HuH-7 (cell line): ENCODE results near the gene PGF.

Experiments used
- DNase-seq: peaks from one replicate; pipeline ENCODE4 v3.0.0; 2011; ENCODE audit warnings: low spot score

Gene PGF

GRCh38 chr14:74978416-74978947, 23.1 kb upstream of the PGF start:
- no peak for DNase-seq

DNA sequence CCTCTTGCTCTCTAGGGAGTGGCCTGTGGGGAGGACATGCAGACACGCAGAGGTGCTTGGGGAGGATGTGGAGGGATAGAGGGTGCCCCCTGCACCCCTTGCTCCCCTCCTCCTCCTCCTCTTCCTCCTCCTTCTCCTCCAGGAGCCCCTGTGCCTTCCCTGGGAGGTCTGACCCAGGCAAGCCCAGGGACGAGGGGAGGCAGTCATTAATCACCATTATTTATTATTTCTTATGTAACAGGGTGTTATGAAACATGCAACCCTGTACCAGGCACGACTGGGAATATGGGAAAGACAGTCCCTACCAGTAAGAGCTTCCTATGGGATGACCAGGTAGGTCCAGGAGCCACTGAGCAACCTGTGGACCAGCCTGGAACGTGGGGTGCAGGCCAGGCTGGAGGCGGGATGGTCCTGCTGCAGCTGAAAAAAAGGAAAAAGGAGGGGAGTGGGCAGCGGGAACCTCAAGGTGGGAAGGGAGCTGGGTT, 22.5 kb upstream of the PGF start:
- no peak for DNase-seq

DNA sequence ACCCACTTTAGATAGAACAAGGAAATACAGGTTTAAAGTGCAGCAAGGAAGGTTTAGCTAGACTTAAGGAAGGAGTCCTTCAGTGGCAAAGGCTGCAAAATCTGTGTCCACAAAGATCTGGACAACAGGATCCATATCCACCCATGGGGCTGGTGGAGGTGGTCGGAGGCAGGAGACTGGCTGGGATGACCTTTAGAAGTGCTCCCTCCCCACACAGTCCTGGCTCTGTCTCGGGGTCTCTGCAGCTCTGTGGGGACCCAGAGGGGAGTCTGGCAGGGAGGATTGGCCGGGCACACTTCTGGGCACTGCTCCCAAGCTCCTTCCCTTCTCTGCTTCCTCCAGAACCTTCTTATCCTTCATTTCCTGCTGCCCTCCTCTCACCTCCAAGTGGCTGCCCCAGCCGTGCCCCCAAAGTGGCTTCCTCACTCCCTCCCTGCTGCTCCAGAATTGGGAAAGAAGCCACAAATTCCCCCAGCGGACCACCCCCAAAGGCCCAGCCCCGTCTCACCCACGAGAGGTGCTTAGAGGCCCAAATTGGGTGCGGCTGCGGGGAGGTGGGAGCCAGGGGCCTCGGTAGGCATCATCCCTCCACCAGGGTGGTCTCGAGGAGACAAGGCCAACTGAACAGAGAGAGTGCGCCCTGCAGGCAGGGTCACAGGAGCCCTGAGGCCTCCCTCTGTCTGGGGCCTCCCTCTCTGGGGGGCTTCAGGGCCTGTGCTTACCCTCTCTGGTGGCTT, 21.9 kb upstream of the PGF start:
- no peak for DNase-seq

DNA sequence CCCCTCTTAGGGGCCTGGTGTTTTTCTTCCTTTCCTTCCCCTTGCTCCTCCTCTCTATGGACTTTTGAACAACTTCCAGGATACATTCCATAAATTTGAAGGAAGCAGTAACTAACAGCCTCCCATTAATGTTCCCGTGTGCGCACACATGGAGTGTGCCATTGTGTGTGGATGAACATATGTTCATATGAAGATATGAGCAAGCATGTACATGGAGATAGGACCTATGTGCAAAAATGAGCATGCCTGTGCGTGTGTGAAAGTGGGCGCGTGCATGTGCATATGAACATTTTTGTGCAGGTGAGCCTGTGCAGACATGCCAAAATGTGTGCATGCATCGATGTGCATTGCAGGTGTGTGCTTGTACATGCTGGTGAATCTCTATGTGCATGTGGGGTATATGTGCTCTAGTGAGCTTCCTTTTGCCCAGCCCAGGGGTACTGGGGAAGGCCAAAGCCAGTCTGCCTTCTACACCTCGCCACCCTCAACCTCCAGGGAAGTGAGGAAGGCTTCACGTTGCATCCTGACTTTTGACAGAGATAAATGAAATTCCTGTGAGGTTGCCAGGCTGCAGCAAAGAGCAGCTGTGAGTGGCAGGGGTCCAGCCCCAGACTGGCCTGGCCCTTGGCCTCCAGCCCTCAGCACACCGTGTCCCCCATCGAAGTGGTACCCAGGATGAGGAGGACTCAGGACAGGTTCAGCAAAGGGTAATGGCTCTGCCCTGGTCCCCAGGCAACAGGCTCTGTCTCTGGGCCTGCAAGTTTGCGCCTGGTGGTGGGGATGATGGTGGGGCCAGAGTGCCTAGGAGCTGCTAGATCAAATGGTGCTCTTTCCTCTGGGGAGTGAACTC, 21.1 kb upstream of the PGF start:
- DNase-seq, result no peak

DNA sequence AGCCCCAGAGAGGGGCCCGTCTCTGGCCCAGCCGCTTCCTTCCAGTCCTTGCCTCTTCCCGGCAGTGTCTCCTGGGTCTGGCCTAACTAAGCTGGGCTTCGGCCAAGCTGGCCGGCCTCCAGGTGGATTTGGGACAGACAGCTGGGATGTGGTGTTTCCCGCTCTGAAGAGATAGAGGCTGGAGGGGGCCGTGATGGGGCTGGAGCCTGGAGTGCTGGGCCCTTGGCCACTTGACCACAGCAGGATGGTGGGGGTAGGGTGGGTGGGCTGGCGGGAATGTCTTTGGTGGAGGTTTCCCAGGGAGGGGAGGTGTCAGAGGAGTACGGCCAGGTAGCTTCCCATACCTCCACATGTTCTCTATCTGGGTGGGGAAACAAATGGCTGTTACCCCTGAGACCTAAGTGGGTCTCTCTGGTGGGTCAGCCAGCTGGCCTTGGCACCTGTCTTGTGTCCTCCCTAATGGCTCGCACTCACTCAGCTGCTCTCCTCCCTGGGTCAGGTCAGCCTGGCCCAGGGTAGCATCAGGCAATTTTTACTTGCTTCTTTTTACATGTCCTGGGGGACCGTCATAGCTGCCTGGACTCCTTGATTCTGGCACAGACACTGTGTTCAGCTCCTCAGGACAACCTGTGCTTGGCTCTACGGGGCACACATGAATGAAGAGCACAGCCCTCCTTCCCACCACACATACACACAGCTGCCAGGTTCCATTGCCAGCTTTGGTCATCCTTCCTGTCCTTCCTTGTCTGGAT, 19.8 kb upstream of the PGF start:
- DNase-seq, result no peak

- DNase-seq, result no peak
Measured at GRCh38 chr14:74974364-74975058, 19.1 kb upstream of the PGF start.

DNA sequence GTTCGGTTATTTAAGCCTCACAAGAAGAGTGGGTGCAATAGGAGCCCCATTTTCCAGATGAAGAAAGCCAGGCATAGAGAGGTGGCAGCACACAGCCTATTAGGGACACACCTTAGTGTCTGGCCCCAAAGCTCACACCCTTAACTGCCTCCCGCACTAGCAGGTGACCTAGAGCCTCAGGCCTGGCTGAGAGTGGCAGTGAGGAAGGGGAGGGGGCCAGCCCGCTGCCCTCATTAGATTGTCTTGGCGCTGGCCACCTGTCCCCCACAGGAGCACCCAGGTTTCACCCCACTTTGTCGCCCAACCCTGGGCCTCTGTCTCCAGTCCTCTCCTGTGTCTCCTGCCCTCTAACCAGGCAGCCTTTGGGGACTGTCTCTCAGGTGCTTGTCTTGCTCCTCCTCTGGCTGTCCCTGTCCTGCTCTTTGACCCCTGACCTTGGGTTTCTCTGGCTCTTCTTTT, 18.5 kb upstream of the PGF start:
- DNase-seq, result no peak

DNA sequence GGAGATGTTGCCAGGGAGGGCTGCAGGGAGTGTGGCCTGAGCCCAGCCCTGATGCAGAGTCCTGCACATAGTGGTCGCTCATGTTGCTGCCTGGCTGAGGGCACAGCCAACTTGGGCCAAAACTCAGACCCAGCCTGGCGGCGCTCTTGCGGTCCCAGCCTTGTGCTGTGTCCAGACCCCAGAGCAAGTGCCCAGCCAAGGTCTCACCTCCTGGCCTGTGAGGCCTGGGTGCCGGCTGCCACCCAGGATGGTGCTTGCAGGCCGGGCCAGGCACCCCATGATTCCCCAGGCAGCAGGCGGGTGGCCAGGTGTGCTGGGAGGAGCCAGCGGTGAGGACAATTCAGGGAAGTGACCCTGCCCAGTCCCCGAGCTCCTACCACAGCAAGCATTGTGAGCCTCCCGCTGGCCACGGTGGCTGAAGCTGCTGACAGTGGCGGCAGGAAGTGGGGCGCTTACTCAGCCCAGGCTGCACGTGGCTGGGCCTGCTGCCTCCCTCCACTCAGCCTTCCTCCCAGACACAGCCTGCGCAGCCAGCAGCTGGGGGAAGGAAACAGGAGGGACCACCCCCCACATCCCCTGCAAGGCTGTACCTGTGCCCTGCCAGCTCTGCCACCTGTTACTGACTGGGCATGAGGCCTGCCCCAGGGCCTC, 17.7 kb upstream of the PGF start:
- no peak for DNase-seq

DNA sequence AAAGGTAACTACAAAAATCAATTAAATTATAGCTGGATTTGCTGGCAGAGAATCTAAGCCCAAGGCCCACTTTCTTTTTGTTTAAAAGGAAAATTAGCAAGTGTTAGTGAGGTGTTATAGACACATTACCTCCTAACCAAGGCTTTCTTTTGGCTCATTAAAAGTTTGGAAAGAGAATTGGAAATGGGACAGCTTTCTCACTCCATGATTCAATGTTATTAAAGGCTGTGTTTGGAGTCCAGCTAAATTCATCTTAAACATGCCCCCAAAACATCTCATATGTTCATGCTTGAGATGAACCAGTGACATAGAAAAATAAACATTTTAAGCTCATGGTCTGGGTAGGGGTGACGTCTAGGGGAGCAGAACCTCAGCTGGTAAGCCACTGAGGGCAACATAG, 13.4 kb upstream of the PGF start:
- DNase-seq, result no peak

GRCh38 chr14:74965486-74966153, 10.2 kb upstream of the PGF start:
- DNase-seq, result no peak

DNA sequence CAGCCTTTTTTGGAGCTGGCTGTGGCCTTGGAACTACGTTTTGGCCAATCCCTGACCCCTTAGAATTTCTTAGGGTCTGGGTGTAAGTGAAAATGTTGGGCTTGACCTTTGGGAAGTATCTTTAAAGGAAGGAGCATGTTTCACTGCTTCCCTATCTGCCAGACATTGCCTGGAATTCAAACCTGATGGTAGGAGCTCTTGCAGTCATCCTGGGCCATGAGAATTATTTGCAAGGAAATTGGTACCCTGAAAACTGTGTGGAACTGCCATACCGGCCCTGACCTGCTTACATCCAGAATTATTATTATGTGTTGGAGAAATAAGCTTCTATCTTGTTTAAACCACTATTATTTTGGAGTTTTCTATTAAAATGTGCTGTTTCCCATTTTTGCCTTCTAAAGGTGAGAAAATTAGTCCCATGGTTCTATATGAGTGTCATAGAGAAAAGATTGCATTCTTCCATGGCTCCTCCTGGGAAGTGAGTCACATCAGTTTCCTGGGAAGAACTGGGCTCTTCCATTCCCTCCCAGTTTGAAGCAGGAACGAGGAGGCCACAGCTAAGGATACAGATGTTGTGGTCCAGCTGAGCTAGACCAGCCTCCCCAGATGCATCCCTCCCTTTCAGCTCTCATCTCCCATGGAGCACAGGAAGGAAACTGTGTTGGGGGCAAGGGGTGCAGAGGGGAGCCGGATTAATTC, 9.5 kb upstream of the PGF start:
- no peak for DNase-seq

GRCh38 chr14:74963705-74964271, 8.4 kb upstream of the PGF start:
- no peak for DNase-seq

DNA sequence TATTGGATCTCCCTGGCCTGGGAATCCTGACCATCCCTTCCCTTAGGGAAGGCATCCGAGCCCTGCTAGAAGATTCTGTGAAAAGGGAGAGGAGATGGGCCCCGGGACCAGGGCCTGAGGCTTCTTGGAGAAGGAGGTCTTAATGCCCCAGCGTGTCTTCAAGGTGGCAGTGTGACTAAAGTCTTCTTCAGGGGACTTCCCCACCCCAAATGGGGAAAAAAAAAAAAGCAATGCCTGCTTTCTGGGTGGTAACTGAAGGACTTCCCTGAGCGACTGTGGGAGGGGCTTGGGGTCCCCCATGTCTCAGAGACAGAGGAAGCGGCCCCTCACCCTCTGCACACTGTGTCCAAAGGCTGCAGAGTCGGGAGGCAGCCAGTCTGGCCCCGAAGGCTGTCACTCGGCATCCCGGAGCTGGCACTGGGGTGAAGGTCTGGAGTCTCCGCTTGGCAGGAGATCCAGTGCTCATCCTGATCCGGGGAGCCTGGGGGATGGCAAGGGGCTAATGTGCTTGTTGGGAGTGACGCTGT, 7.8 kb upstream of the PGF start:
- DNase-seq, result no peak

GRCh38 chr14:74962493-74962892, 7.1 kb upstream of the PGF start:
- no peak for DNase-seq

GRCh38 chr14:74962046-74962445, 6.6 kb upstream of the PGF start:
- no peak for DNase-seq

DNA sequence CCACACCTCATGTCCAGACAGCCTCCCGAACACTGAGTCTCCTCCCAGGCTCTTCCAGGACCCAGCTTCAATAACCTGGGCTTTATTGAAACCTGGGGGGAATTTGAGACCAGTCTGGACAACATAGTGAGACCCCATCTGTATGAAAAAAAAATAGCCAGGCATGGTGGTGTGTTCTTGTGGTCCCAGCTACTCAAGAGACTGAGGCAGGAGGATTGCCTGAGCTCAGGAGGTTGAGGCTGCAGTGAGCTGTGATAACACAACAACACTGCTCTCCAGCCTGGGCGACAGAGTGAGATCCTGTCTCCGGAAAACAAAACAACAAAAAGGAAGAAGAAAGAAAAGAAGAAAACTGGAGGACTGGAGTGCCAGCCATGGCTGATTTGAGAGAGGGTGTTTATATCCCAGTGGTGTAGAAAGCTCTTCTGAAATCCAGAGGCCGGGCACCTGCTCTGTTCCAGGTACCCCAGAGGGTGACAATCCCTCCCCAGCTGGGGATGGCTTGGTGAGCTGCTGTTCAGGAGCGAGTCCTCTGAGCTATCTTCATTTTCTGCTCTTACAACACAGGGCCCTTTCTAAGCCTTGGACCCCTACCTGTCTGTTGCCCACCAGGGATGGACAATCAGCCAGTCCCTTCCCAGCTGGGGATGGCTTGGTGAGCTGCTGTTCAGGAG, 6.0 kb upstream of the PGF start:
- no peak for DNase-seq

DNA sequence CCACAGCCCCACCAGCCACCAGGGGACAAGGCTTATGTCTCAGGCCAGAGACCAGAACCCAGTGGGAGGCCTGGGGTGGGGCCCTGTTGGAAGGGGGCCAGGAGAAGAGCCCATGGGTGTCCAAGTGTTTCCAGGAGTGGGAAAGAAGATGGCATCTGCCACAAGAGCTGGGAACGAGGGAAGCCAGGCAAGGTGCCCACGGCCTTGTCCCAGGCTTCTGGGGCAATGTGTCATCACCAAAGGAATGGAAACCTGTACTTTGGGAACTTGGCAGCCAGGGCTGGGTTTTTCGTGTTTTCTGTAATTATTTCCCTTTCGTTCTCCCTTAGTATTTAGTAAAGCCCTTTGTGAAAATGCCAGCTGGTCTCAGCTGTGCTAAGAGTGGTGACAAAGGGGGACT, 5.3 kb upstream of the PGF start:
- no peak for DNase-seq

DNA sequence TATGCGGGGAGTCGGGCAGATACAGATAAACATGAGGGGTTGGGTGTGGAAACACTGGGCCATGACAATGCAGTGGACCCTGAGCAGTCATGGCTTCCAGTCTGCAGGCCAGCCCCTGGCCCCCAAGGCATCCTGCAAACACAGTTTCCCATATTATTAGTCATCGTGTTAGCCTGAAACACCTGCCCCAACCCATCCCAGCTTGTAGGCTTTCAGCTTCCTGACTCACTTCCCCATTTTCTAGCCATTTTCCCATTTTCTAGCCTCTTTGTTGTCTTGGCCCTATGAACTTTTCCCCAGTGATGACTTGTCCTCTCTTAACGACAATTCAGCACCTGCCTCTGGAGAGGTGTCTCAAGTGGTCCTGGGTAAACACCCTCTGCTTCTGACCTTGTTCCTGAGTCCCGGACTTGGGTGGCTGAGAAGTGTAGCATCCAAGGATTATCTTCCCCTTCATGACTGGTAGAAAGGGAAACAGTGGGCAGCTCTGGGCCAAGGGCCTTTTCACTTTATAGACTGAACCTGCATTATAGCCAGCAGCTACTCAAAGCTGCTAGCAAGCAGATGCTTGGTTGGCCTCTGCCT, 4.3 kb upstream of the PGF start:
- no peak for DNase-seq
